DMS53 treated with DMSO at 0.1 percent for 48 hours (cell line): Measurements from ENCODE around the gene IGF2BP3.

ENCODE experiments used
- DNase-seq: peaks from one replicate; lab custom pipeline; 2025; ENCODE audit not compliant: unreplicated experiment; lab: John Stamatoyannopoulos, UW

The IGF2BP3 gene

GRCh38 chr7:23298885-23299769 is 171.2 kb downstream of the IGF2BP3 start, which contains the start of gene MALSU1:
MALSU1 (plus strand) TSS chr7:23299339; CDS start chr7:23299353, 14 bp downstream.
- peak; percentile 99 for DNase-seq

DNA sequence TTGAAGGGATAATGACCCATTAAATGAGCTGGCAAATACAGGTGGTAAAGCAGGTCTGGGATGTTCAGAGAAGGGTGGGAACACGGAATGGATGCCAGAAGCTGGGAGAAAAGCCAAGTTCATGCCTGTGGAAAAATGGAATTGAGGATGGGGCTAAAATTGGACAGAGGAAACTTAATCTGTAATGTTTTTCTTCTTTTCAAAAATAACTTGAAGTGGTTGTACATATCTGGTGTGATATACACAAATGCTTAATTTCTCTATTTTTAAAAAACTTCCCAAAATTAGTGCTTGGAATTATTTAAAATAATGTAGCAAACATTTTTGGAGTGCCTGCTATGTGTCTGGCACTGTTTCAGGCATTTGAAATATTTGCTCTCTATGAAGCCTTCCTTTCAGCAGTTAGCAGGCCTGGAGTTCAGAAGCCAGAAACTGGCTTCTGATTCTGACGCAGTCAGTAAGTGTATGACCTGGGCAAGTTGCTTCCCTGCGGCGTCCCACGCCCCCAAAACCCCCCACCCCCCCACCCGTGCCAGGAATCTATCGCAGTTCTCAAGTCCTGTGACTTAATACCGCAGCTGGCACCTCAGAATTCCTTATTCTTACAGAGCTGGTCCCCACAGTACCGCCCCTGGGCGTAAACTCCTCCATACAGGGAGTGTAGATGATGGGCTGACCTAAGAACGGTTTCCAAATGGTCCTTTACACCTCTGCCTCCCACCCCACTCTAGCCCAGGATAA is 172.0 kb downstream of the IGF2BP3 start:
- no peak for DNase-seq

DNA sequence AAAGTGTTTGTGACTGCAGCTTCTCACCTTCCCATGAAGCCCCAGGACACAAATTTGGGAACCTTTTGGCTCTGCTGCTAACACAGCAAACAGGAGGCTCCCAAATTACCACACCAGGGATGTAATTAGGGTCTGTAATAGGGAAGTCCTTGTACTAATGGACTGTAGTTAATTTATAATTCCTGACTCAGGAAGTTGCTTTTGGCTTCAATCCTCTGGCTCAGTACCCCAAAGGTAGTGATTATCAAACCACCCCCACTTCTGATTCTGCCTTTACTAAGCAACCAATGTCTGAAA is 174.9 kb downstream of the IGF2BP3 start:
- no peak for DNase-seq

DNA sequence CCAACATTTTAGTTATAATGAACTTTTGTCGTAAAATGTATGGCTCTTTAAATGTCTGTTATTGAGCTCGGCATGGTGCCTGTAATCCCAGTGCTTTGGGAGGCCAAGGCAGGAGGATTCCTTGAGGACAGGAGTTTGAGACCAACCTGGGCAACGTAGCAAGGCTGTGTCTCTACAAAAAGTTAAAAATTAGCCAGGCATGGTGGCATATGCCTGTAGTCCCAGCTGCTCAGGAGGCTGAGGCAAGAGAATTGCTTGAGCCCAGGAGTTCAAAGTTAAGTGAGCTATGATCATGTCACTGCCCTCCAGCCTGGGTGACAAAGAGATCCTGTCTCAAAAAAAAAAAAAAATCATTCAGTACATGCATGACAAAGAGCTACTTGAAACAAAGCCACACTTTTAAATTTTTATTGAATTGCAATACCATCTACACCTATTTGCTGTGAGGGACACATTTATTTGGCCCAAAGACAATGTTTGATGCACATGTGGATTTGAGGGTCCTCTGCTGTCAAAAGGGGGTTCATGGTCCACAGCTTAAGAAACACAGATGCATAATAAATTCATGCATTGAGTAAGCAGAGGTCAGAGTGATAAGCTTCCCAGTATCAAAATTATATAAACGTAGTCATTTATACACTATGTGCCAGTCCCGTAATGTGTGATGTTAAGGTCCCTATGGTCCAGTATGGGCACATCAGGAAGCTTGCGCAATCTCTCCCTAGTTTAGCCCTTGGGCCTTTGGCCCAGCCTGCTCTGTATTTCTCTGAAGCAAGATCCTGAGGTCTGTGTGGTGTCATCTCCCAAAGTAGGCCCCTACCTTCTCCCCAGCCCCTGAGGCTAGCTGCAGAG is 175.5 kb downstream of the IGF2BP3 start:
- no peak for DNase-seq

DNA sequence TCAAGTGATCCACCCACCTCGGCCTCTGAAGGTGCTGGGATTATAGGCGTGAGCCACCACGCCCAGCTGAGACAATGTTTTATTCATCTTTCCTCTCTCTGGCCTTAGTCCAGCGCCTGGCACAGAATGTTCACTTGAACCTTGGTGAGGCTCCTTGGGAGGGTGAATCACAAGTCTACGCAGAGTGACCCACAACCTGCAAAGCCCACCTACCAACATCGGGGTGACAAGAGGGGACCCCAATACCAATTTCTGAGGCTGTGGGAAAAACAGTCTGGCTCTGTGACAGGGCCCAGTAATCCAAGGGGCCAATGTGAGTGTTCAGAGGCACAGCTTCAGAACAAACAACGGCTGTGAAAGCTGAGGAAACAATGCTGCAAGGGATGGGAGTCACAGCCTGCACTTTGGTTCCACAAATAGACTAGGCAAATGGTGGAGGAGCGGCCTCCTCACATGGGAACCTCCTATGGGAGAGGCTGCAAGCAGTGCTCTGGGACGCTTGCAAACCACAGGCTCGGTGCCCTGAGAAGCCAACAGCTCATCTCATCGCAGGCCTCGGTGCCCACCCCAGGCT is 176.7 kb downstream of the IGF2BP3 start:
- no peak for DNase-seq

- no peak for DNase-seq
Observed at GRCh38 chr7:23292623-23293022, 177.7 kb downstream of the IGF2BP3 start.

DNA sequence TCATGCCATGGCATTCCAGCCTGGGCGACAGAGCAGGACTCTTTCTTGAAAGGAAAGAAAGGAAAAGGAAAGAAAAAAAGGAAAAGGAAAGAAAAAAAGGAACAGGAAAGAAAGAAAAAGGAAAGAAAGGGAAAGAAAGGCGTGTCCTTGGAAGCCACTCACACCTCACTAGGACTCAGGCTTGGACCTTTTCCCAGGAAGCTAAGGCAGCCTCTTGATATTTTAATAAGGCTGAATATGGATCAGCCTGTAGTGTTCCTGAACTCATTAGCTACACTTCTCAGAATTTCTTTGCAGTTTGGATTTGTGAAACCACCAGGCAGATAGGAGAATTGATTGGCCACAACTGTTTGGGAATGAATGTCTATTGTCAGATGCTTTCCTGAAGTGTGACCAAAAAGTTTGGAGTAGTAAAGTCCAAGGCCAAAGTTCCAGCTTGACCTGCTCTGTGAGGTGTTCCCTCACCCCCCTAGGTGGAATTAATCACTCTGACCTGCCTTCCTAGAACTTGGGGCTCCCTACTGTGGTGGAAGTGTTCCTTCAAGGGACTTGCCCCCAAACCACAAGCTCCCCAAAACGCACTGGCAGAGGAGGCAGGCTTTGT is 178.2 kb downstream of the IGF2BP3 start:
- DNase-seq = no peak

- DNase-seq = no peak
Observed at GRCh38 chr7:23290993-23291392, 179.3 kb downstream of the IGF2BP3 start.

DNA sequence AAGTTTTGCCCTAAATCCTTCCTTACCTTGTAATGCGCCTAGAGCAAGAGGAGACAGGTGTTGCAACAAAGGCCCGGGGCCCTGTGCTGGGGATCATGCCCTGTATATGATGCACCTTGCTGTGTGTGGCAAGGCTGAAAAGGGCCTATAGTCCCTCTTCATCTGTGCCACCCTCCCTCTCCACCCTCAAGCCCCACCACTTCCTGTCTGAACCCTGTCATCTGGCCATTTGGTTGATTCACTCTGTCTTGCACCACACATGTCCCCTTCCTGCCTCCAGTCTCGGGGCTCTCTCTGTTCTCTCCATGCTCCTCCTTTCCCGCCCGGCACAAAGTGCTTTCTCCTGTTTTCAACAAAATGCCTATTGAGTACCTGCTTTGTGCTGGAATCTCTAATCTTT is 182.7 kb downstream of the IGF2BP3 start:
- DNase-seq = no peak

GRCh38 chr7:23285657-23286646 is 184.3 kb downstream of the IGF2BP3 start:
- no peak for DNase-seq

DNA sequence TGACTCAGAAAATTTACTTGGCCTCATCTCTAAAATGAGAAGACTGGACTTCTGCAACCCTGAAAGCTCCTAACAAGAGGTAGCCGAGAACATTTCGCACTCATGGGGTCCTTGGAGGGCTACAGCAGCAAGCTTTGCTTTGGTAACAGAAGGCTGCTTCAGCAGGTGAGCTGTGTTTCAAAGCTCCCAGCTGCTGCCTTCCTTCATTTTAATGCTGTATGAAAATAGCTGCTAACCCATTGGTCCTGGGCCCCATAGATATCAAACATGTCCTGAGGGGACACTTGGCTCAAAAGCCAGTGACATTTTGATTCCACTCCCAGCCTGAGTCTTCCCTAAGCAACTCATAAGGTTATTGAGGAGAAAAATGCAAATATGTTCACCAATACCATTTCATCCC is 185.4 kb downstream of the IGF2BP3 start:
- DNase-seq = no peak

DNA sequence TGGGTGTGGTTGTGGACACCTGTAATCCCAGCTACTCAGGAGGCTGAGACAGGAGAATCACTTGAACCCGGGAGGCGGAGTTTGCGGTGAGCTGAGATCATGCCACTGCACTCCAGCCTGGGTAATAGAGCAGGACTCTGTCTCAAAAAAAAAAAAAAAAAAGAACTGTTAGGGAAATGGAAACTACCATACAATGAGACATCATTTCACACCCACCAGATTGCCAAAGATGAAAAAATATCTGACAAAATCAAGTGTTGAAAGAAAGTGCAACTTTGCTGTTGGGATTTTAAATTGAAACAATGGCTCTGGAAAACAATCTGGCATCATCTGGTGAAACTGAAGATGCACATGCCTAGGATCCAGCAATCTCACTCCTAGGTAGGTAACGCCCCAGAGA is 187.2 kb downstream of the IGF2BP3 start:
- DNase-seq = no peak

DNA sequence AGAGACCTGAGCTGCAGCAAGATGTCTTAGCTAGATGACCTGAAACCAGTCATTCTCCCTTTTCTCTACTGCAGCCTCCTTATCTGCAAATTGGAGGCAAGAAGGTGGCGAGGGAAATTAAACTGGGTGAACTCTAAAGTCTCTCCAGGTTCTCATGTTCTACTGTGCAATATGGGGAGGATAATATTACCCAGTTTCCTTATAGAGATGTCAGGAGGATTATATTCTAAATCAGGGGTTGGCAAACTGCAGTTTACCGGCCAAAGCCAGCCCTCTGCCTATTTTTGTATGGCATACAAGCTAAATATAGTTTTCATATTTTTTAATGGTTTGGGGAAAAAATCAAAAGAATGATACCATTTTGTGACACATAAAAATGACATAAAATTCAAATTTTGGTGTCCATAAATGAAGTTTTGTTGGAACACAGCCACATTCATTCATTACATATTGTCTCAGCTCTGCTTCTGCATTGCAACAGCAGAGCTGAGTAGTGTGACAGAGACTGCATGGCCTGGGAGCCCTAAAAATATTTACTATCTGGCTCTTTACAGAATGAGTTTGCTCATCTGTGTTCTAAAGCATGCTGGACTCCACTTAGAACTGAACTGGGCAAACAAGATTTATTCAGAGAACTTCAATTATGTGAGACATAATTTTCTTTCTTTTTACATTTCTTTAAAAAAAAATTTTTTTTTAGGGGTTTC is 190.3 kb downstream of the IGF2BP3 start:
- no peak for DNase-seq

GRCh38 chr7:23277359-23277989 is 192.8 kb downstream of the IGF2BP3 start:
- DNase-seq = peak; percentile 90

GRCh38 chr7:23276947-23277346 is 193.3 kb downstream of the IGF2BP3 start:
- DNase-seq = no peak

DNA sequence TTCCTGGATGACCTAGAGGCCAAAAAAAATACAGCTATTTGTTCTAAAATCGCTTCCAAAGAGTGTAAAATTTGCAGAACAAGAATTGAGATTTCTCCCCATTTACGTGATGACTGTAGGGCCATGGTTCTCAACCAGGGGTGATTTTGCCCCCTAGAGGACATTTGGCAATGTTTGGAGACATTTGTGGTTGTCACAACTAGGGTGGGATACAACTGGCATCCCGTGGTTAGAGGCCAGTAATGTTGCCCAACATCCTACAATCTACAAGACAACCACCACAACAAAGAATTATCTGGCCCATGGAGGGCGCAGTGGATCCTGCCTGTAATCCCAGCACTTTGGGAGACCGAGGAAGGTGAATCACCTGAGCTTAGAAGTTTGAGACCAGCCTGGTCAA is 193.9 kb downstream of the IGF2BP3 start:
- no peak for DNase-seq

DNA sequence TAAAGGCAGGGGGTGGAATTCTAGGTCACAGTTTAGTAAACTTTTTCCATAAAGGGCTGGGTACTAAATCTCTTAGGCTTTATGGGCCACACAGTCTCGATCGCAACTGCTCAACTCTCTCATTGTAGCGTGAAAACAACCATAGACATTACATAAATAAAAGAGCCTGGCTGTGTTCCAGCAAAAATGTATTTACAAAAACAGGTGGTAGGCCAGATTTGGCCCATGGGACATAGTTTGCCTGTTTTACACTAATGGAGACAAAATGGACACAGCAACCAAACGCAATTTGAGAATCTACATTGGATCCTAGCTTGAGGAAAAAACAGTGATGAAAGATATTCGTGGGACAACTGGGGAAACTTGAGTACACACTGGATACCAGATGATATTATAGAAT is 194.4 kb downstream of the IGF2BP3 start:
- no peak for DNase-seq

- DNase-seq = peak; percentile 98
Observed at GRCh38 chr7:23273141-23273599, 197.1 kb downstream of the IGF2BP3 start.
